Ishikawa (cell line): ENCODE measurements around the gene CNNM2.

Source experiments
- CEBPB ChIP-seq: IDR thresholded peaks from 2 replicates; pipeline ENCODE4 v1.6.1; 2012
- EP300 ChIP-seq: IDR thresholded peaks from 2 replicates; pipeline ENCODE4 v1.6.1; 2012; ENCODE audit warnings: borderline replicate concordance
- FOXM1 ChIP-seq: IDR thresholded peaks from 2 replicates; pipeline ENCODE4 v1.6.1; 2012; ENCODE audit warnings: low read depth, borderline replicate concordance
- NFIC ChIP-seq: IDR thresholded peaks from 2 replicates; pipeline ENCODE4 v1.6.1; 2012
- RAD21 ChIP-seq: IDR thresholded peaks from 2 replicates; pipeline ENCODE4 v1.6.1; 2012; ENCODE audit warnings: low read depth
- REST ChIP-seq: IDR thresholded peaks from 2 replicates; pipeline ENCODE4 v1.6.1; 2012; ENCODE audit warnings: low read depth, mild to moderate bottlenecking
- TAF1 ChIP-seq: IDR thresholded peaks from 2 replicates; pipeline ENCODE4 v1.6.1; 2012; ENCODE audit warnings: low read depth, mild to moderate bottlenecking
- TCF12 ChIP-seq: IDR thresholded peaks from 2 replicates; pipeline ENCODE4 v1.6.1; 2012; ENCODE audit warnings: low read depth
- YY1 ChIP-seq: IDR thresholded peaks from 2 replicates; pipeline ENCODE4 v1.6.1; 2012; ENCODE audit warnings: low read depth
- ZBTB7A ChIP-seq: IDR thresholded peaks from 2 replicates; pipeline ENCODE4 v1.6.1; 2012; ENCODE audit warnings: low read depth
- TF ChIP-seq, protein P1 (sequence below): IDR thresholded peaks from 2 replicates; pipeline ENCODE4 v1.6.1; 2012

DNA sequence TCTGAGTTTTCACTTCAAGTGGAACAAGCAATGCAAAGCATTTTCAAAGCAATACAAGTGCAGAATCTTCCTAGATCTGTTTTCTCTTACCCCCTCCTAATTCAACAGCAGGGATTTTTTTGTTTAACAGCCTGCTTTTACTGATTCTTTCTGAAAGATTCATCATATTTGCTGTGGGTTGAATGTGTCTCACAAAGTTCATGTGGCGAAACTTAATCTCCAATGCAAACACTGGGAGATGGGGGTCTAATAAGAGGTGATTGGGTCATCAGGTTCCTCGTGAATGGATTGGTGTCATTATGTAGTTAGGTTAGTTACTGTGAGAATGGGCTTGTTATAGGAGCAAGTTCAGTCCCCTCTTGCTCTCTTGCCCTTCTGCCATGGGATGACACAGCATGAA is 107.6 kb downstream of the CNNM2 start:
- TF ChIP-seq RAD21 (no peak), FOXM1 (no peak), EP300 (no peak), REST (no peak), YY1 (no peak), TAF1 (no peak), TCF12 (no peak), ZBTB7A (no peak), CEBPB (no peak), NFIC (no peak)
- TF ChIP-seq, protein P1, sequence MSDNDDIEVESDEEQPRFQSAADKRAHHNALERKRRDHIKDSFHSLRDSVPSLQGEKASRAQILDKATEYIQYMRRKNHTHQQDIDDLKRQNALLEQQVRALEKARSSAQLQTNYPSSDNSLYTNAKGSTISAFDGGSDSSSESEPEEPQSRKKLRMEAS: no peak
